HFFc6 (cell line): Measurements from ENCODE around the gene PIK3R1. TPM values are rescaled to one million over a fixed set of nuclear protein-coding genes. Genes with fewer than 3 reads are reported as not detected.
"Not testable (repeated sequence)": the region's sequence is repeated elsewhere in the genome, so short reads cannot be mapped to it uniquely, and the experiment has no call there.

Source experiments
- DNase-seq: peaks from one replicate; pipeline ENCODE4 v3.0.0-alpha.2; 2018
- H3K27ac Mint-ChIP-seq: 2 replicates; pipeline ENCODE4 v1.8.0; 2020; ENCODE audit warnings: mild to moderate bottlenecking, mixed read lengths
- H3K27me3 Mint-ChIP-seq: 2 replicates; pipeline ENCODE4 v1.8.0; 2021; ENCODE audit warnings: mild to moderate bottlenecking, moderate library complexity, mixed read lengths; ENCODE audit not compliant: insufficient read depth
- H3K36me3 Mint-ChIP-seq: 2 replicates; pipeline ENCODE4 v1.8.0; 2021; ENCODE audit warnings: low read depth, mixed read lengths
- H3K4me1 Mint-ChIP-seq: 2 replicates; pipeline ENCODE4 v1.8.0; 2020; ENCODE audit warnings: low read depth, mixed read lengths
- H3K4me3 Mint-ChIP-seq: 2 replicates; pipeline ENCODE4 v1.8.0; 2020; ENCODE audit warnings: mild to moderate bottlenecking, moderate library complexity, mixed read lengths
- H3K9me3 Mint-ChIP-seq: 2 replicates; pipeline ENCODE4 v1.8.0; 2020; ENCODE audit warnings: mild to moderate bottlenecking, mixed read lengths
- CTCF ChIP-seq: fragments of 200-600 bp; sonication (generic); IDR thresholded peaks from 2 replicates; pipeline ENCODE4 v1.5.0; 2021; ENCODE audit warnings: antibody characterized with exemption, mild to moderate bottlenecking
- total RNA-seq, 6 experiments: library from RNA; stranded (reverse); fragmentation: NEBNext Ultra II Directional; extraction: Animal tissue kit (Norgen Biotek cat#: 25700); gene quantifications; 2 replicates in 1 of 6; 3 replicates in 5 of 6; pipeline ENCODE4 v1.2.3, GENCODE V29; 2021

The PIK3R1 gene
- total RNA-seq, 6 experiments from 2014 or later: 19.6 to 26.4 (median 22.4) TPM

GRCh38 chr5:68193481-68194036, 22.0 kb upstream of the PIK3R1 start:
- Mint-ChIP-seq H3K27ac (no peak overlapping the region), H3K36me3 (no peaks in the 10 kb centered on the region), H3K4me1 (peaks cover 7% of the 10 kb centered on the region)

DNA sequence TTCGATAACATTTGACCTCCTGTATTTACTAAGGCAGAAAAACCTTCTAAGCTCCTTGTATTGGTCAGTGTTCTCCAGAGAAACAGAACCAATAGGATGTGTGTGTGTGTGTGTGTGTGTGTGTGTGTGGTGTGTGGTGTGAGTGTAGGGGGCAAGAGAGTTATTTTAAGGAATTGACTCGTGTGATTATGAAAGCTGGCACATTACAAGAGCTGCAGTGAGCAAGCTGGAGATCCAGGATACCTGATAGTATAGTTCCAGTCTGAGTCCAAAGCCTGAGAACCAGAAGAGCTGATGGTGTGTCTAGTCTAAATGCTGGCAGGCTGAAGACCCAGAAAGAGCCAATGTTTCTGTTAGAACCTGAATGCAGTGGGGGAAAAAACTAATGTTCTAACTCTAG, 21.2 kb upstream of the PIK3R1 start:
- Mint-ChIP-seq H3K27ac (no peak overlapping the region), H3K9me3 (no peaks in the 10 kb centered on the region), H3K36me3 (no peaks in the 10 kb centered on the region), H3K27me3 (peaks cover 2% of the 10 kb centered on the region; the same call in 1 of the 2 replicates), H3K4me1 (peaks cover 7% of the 10 kb centered on the region), H3K4me3 (no peak overlapping the region)
- DNase-seq: no peak
- TF ChIP-seq CTCF: no peak

More at GRCh38 chr5:68193481-68194036, 22.0 kb upstream of the PIK3R1 start:
- TF ChIP-seq CTCF: no peak
- DNase-seq: no peak
- Mint-ChIP-seq H3K27me3 (peaks cover 2% of the 10 kb centered on the region; the same call in 1 of the 2 replicates), H3K4me3 (no peak overlapping the region), H3K9me3 (no peaks in the 10 kb centered on the region)

DNA sequence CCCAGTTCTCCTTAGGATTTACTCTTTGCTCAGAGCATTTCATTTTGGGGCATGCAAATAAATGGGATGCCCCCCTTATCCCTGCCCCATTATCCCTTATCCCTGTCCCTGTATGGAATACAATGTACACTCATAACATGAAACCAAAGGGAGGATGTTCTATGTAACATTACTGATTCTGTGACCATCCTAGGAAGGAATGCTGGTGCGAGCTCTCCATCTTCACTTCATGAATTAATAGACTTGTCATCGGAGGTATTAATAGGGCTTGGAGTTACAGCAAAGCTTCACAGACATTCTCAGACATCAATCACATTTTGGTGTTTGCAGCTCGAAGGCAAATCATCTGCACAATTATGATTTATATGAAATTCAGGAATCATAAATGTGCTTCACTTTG, 20.4 kb upstream of the PIK3R1 start:
- Mint-ChIP-seq H3K27ac (no peak overlapping the region), H3K4me3 (no peak overlapping the region), H3K27me3 (peaks cover 2% of the 10 kb centered on the region; the same call in 1 of the 2 replicates), H3K36me3 (no peaks in the 10 kb centered on the region), H3K9me3 (no peaks in the 10 kb centered on the region), H3K4me1 (peaks cover 7% of the 10 kb centered on the region)
- TF ChIP-seq CTCF: no peak
- DNase-seq: no peak

- no peaks in the 10 kb centered on the region for H3K9me3 Mint-ChIP-seq
- no peak for TF ChIP-seq CTCF
- H3K36me3 Mint-ChIP-seq: no peaks in the 10 kb centered on the region
- peaks cover 2% of the 10 kb centered on the region; the same call in 1 of the 2 replicates for H3K27me3 Mint-ChIP-seq
- peaks cover 7% of the 10 kb centered on the region for H3K4me1 Mint-ChIP-seq
- H3K4me3 Mint-ChIP-seq: no peak overlapping the region
- no peak overlapping the region for H3K27ac Mint-ChIP-seq
- DNase-seq: no peak
Measured at GRCh38 chr5:68196876-68197275, 18.7 kb upstream of the PIK3R1 start.

- no peaks in the 10 kb centered on the region for H3K9me3 Mint-ChIP-seq
- H3K36me3 Mint-ChIP-seq: no peaks in the 10 kb centered on the region
- no peaks in the 10 kb centered on the region for H3K4me1 Mint-ChIP-seq
- no peak overlapping the region for H3K4me3 Mint-ChIP-seq
- peaks cover 15% of the 10 kb centered on the region for H3K27me3 Mint-ChIP-seq
- no peak overlapping the region for H3K27ac Mint-ChIP-seq
- no peak for DNase-seq
- no peak for TF ChIP-seq CTCF
Measured at GRCh38 chr5:68200288-68200687, 15.3 kb upstream of the PIK3R1 start.

GRCh38 chr5:68210654-68211053, 4.9 kb upstream of the PIK3R1 start:
- Mint-ChIP-seq H3K9me3 (peaks cover 13% of the 10 kb centered on the region), H3K4me1 (peaks cover 11% of the 10 kb centered on the region), H3K36me3 (peaks cover 14% of the 10 kb centered on the region)
- H3K27me3 Mint-ChIP-seq, H3K4me3 Mint-ChIP-seq, DNase-seq, H3K27ac Mint-ChIP-seq: not testable (repeated sequence)
